GM19324 (cell line): ENCODE measurements around the gene IQGAP2.
"Not testable (repeated sequence)": the region's sequence is repeated elsewhere in the genome, so short reads cannot be mapped to it uniquely, and the experiment has no call there.

ENCODE experiments used
- ATAC-seq: cut with Tn5 transposase; IDR thresholded peaks from one replicate; pipeline ENCODE4 v1.9.1; 2021; ENCODE audit warnings: mild to moderate bottlenecking, moderate library complexity; ENCODE audit not compliant: unreplicated experiment, low FRiP score

The IQGAP2 gene

GRCh38 chr5:76595755-76596481 lies 192.8 kb downstream of the IQGAP2 start:
- no peak for ATAC-seq

- ATAC-seq: no peak
Observed at GRCh38 chr5:76598531-76598930, 195.4 kb downstream of the IQGAP2 start.

DNA sequence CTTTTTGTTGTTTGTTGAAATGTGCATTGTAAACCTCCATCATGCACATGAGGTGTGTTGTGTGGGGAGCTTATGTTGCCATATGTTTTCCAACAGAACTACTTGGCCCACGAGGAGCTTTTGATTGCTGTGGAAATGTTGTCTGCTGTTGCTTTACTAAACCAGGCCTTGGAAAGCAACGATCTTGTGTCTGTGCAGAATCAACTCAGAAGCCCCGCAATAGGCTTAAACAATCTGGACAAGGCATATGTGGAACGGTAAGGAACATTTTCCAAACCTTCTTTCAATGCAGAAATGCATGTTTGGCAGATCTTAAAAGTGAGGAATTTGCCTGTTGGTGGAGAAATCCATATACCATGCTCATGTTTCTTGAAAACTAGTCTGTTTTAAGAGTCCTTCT lies 197.6 kb downstream of the IQGAP2 start:
- ATAC-seq: no peak

DNA sequence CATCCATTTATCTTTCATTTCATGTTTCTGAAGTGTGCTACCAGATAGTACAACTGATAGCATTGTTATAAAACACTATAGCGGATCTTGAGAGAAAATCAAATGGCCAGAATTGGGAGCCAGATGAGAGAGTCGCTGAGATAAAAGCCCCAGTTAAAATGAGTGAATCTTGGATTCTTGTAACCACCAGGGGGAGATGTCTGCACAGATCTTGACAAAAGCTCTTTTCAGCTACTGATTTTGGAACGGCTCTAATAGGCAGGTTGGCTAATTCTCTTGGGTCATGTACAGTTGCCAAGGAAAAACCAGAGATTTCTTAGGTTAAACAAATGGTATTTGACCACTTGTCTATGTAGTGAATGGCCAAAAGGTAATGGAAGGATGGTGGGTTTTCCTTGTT lies 198.4 kb downstream of the IQGAP2 start:
- ATAC-seq: no peak

DNA sequence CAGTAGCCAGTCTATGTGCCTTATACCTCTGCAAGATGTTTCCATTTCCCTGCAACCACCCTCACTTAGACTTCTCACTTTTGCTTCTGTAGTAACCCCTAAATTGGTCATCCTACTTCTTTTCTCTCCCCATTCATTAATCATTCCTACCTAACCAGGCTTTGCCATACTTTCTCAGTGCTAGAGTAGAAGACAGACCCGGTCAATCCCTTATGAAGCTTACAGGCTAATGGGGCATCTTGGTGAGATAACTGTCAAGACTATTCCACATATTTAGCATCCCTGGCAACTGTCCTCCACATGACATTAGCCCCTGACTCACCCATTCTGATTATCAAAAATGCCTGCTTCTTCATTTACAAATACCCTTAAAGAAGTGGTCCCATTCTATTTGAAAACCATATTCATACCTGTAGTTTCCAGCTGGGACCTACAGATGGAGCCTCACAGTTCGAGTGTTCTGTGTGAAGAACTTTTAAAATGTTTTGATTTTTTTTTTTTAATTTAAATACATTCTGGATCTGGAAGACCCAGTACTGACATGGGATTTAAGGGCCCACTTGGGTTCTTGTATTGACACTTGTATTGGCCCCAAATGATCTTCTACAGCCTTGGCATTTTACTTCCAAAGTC lies 199.1 kb downstream of the IQGAP2 start:
- no peak for ATAC-seq

GRCh38 chr5:76603991-76604390 lies 200.9 kb downstream of the IQGAP2 start:
- not testable (repeated sequence) for ATAC-seq

DNA sequence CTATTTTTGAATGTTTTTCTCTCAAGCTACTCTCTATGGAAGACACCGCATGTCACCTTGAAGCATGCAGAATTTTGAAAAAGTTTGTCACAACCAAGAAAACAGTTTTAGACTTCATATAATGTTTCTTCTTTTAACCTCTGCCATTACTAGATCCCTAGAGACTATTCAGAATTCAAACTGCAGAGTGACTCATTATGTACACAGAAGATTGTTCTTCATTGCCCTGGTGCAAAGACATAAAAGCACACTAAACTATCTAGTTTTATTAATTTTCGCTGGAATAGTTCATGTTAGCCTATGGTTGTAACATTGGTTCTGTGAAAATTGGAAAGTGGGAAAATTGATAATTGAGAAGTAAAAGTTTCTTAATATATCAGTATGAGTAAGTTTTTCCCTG lies 201.8 kb downstream of the IQGAP2 start:
- no peak for ATAC-seq

DNA sequence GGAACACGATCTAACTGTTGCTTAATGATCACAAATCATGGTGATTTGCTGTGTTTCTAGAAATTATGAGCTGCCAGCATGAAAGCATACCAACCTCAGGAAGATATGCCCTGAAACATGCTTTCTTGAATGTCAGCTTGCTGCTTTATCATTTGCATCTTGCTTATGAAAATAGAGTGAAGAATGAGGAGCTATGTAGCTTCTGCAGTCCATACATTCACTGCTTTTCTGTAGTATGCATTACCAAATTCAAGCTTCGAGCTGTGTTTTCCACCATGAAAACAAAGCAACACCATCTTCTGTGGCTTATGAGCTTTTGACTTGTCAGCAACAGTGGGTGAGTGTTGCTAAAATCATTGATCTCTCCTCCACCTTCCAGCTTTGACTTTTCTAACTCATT lies 203.6 kb downstream of the IQGAP2 start:
- peak; percentile 44 for ATAC-seq

- ATAC-seq: peak; percentile 46
Observed at GRCh38 chr5:76607353-76607871, 204.3 kb downstream of the IQGAP2 start.

GRCh38 chr5:76608833-76609232 lies 205.7 kb downstream of the IQGAP2 start:
- no peak for ATAC-seq

DNA sequence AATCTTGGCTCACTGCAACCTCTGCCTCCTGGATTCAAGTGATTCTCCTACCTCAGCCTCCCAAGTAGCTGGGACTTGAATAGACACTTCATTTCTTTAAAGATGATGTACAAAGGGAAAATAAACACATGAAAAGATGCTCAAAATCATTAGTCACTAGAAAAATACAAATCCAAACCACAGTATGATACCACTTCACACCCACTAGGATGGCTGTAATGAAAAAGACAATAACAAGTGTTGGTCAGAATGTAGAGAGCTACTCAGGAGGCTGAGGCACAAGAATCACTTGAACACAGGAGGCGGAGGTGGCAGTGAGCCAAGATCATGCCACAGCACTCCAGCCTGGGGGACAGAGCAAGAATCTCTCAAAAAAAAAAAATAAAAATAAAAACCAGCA lies 207.1 kb downstream of the IQGAP2 start:
- ATAC-seq: no peak

GRCh38 chr5:76612942-76613341 lies 209.9 kb downstream of the IQGAP2 start:
- ATAC-seq: no peak

GRCh38 chr5:76615759-76616158 lies 212.7 kb downstream of the IQGAP2 start:
- ATAC-seq: no peak

GRCh38 chr5:76616206-76616605 lies 213.1 kb downstream of the IQGAP2 start:
- no peak for ATAC-seq

- ATAC-seq: no peak
Observed at GRCh38 chr5:76617229-76617628, 214.1 kb downstream of the IQGAP2 start.

DNA sequence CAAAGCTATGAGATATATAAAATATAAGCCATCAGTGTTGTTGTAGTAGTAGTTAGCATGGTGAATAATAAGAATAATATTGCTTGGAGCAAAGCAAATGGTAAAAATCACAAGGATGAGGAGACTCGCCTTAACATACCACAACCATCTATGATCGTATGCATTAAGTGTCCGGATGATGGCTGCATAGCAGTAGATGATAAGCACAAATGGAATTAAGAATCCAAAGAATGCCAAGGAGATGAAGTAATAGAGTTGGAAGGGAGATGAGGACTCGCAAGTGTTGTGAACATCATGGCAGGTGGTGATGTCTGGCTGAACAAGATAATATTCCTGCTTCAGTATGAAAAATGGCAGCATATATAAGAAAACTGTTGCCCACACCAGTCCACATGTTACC lies 214.6 kb downstream of the IQGAP2 start:
- no peak for ATAC-seq

DNA sequence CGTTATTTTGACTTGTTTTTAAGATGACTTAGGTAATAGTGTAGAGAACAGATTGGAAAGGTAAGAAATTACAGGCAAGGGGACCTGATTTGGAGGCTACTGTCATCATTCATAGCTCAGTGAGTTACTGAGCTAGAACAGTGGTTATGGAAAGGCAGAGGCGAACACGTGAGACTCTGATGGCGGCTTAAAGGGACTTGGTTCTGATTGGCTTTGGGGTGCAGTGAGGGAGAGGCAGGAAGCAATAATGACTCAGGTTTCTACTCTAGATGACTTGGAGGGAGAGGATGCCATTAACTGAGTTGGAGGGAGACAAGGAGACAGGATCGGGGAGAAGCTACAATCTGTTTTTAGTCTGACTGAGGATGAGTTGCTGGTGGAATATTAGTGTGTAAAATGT lies 217.1 kb downstream of the IQGAP2 start:
- ATAC-seq: no peak

DNA sequence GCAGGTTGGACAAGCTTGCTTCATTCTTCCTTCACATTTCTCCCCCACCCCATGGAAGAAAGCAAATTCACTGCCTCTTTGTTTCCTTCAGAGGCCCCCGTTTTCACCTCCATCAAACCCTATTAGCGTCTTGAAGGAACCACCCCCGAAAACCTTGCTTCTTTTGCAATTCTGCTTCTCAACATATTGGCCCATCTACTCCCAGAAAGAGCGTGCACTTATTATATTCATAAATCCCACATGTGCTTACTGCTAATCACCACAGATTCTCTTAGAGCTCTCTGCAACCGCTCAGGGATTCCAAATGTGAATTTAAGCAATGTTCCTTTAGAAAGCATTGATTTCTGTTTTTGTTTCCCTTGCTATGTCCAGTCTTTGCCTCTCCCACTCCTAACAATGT lies 219.0 kb downstream of the IQGAP2 start:
- ATAC-seq: no peak

DNA sequence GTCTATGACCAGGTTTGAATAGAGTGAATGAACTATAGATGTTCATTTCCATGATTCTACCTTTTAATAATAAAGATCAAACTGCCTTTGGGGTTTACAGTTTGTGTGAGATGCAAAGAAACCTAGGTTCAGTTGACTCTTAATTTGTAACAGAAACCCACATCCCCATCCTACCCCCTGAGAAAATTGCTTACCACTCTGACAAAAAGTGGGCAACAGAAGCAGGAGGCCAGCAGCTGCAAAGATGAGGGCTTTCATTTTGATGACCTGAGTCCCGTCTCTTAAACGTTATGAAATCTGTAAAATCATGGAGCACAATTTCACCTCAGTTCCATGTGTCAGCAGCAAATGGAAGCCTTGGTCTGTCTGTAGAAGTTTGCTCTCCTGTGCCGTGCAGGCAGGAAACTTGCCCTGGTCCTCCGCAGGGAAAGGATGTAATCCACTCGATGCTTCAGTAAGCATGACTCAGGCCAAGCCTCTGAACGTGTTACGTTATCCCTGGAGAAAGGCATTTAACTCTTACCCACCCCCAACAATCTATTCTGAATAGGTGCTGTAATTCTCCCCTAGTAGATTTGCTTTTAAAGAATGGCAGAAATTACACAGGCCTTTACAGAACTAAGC lies 220.0 kb downstream of the IQGAP2 start, which contains the start of gene F2RL2:
Gene F2RL2, minus strand, starts transcription at position 431 of the 624 bp plus-strand sequence. Its CDS starts 173 bp downstream, at position 258.
- ATAC-seq: no peak

DNA sequence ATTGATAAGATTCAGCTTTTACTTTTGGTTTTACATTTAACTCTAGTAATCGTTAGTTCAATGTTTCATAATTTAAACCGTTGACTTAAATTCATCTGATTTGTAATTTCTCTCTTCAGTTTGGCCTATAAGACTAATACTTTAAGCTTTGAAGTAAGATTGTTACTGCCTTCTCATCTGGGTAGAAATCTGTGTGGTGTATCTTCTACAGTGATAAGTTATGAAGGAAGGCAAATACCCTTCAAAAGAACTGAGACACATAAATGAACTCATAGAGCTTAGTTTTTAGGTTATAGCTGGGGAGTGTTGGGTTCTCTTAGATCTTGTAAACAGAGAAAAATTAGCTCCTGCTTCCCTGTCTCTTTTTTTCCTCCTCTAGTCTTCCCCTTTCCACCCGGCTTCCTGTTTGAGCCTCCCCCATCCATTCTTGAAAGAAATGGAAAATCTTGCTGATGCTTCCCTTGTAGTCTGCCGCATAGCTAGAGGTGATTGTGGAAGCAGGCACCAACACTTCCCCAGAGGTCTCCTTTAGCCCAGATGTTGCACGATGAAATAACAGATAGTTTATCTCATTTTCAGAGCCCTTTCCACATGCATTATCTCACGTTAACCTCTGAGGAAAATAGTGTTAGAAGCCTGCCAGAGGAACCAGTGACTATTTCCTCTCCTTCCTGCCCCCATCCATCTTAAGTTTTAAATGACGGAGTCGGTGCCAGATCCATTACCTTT lies 222.2 kb downstream of the IQGAP2 start:
- ATAC-seq: no peak

DNA sequence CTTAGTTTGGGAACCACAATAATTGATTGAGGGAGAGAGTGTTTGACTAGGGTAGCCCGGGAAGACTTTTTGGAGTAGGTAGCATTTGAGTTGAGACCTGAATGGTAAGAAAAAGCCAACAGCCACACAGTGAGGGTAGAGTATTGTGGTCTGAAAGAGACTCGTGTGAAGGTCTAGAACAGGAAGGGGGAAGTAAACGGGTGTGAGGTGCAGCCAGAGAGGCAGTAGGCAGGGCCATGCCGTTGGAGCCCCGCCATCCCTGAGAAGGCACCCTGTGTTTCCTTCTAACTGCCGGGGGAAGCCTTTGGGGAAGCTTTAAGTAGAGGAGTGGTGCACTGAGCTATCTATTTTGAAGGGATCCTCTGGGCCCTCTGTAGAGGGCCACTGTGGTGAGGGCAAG lies 223.7 kb downstream of the IQGAP2 start:
- ATAC-seq: no peak
